ENCODE measurements around the gene MPIG6B.
A peak's percentile ranks its signal among the peaks of the same experiment; 100 is the strongest.

The MPIG6B gene

GRCh38 chr6:31737991-31738979, 15.1 kb downstream of the MPIG6B start:
- TF ChIP-seq CTCF (IDR thresholded peaks at IDR 0.05) = no peak
- no peaks in the 10 kb centered on the region for H3K9me3 ChIP-seq
- no peaks in the 10 kb centered on the region for H3K27me3 ChIP-seq
- peaks cover 11% of the 10 kb centered on the region for H3K36me3 ChIP-seq
- peak overlapping the region; percentile 96 for H3K27ac ChIP-seq
- peaks cover 57 to 65% of the 10 kb centered on the region in 2 experiments for H3K4me1 ChIP-seq (ENCODE audit: control insufficient read depth in 1 of 2, insufficient read depth in 1 of 2, low read depth in 1 of 2, low read length in 1 of 2)
- peak overlapping the region; percentile 88 to 98 for H3K4me3 ChIP-seq (ENCODE audit: low read depth in 1 of 2, low read length in 1 of 2)

- peaks cover 44 to 52% of the 10 kb centered on the region in 2 experiments for H3K4me1 ChIP-seq (ENCODE audit: control insufficient read depth in 1 of 2, insufficient read depth in 1 of 2, low read depth in 1 of 2, low read length in 1 of 2)
- peak within 1 kb of the TSS; percentile 88 to 98 for H3K4me3 ChIP-seq (ENCODE audit: low read depth in 1 of 2, low read length in 1 of 2)
- no peaks in the 10 kb centered on the region for H3K36me3 ChIP-seq
- H3K9me3 ChIP-seq = no peaks in the 10 kb centered on the region
- H3K27ac ChIP-seq = peak within 1 kb of the TSS; percentile 96
- no peak for TF ChIP-seq CTCF (IDR thresholded peaks at IDR 0.05)
- H3K27me3 ChIP-seq = no peaks in the 10 kb centered on the region
These were observed 16.6 kb downstream of the MPIG6B start, which contains the start of gene MSH5 for GRCh38 chr6:31739639-31740396. Gene MSH5 (plus strand): TSS chr6:31740005. CDS start chr6:31740467, 462 bp downstream.

- Histone ChIP-seq H3K27me3 (no peaks in the 10 kb centered on the region), H3K4me3 (ENCODE audit: low read depth in 1 of 2, low read length in 1 of 2) (peak overlapping the region; percentile 82 to 88), H3K36me3 (no peaks in the 10 kb centered on the region), H3K27ac (peak overlapping the region; percentile 96), H3K9me3 (no peaks in the 10 kb centered on the region), H3K4me1 (ENCODE audit: control insufficient read depth in 1 of 2, insufficient read depth in 1 of 2, low read depth in 1 of 2, low read length in 1 of 2) (peaks cover 44 to 52% of the 10 kb centered on the region in 2 experiments)
- no peak for TF ChIP-seq CTCF (IDR thresholded peaks at IDR 0.05)
These were observed 17.4 kb downstream of the MPIG6B start for GRCh38 chr6:31740397-31741223.

GRCh38 chr6:31741815-31742214, 18.6 kb downstream of the MPIG6B start:
- no peak overlapping the region for H3K4me3 ChIP-seq (ENCODE audit: low read depth in 1 of 2, low read length in 1 of 2)
- peaks cover 42 to 48% of the 10 kb centered on the region in 2 experiments for H3K4me1 ChIP-seq (ENCODE audit: control insufficient read depth in 1 of 2, insufficient read depth in 1 of 2, low read depth in 1 of 2, low read length in 1 of 2)
- H3K36me3 ChIP-seq = no peaks in the 10 kb centered on the region
- H3K27ac ChIP-seq = peak overlapping the region; percentile 96
- H3K9me3 ChIP-seq = no peaks in the 10 kb centered on the region
- no peaks in the 10 kb centered on the region for H3K27me3 ChIP-seq
- no peak for TF ChIP-seq CTCF (IDR thresholded peaks at IDR 0.05)

- H3K4me3 ChIP-seq (ENCODE audit: low read depth in 1 of 2, low read length in 1 of 2) = no peak overlapping the region
- peaks cover 32 to 38% of the 10 kb centered on the region in 2 experiments for H3K4me1 ChIP-seq (ENCODE audit: control insufficient read depth in 1 of 2, insufficient read depth in 1 of 2, low read depth in 1 of 2, low read length in 1 of 2)
- TF ChIP-seq CTCF (IDR thresholded peaks at IDR 0.05) = no peak
- no peak overlapping the region for H3K27ac ChIP-seq
- H3K27me3 ChIP-seq = no peaks in the 10 kb centered on the region
- H3K36me3 ChIP-seq = no peaks in the 10 kb centered on the region
- H3K9me3 ChIP-seq = no peaks in the 10 kb centered on the region
These were observed 19.7 kb downstream of the MPIG6B start for GRCh38 chr6:31742894-31743293.
